Ovary (tissue), 9 donors: Measurements from ENCODE around the gene ZNF606. TPM values are rescaled to one million over a fixed set of nuclear protein-coding genes. Genes with fewer than 3 reads are reported as not detected.

Experiments
- DNase-seq, 5 donors: peaks; one replicate each; pipeline ENCODE4 v3.0.0-alpha.2; 2019 to 2020
- H3K27ac ChIP-seq, 2 donors: fragments of 200-600 bp; one replicate each; pipeline versions ENCODE4 v1.5.1 to v1.8.0; 2019 to 2022
- H3K27me3 ChIP-seq: fragments of 200-600 bp; one replicate; pipeline ENCODE4 v1.8.0; 2022
- H3K36me3 ChIP-seq: fragments of 200-600 bp; sonication (generic); one replicate; pipeline ENCODE4 v1.5.1; 2019
- H3K4me1 ChIP-seq: one replicate; pipeline ENCODE4 v1.8.1; 2013; ENCODE audit warnings: mild to moderate bottlenecking, moderate library complexity; ENCODE audit not compliant: insufficient read depth
- H3K4me3 ChIP-seq: fragments of 200-600 bp; sonication (generic); one replicate; pipeline ENCODE4 v1.5.1; 2017
- H3K9me3 ChIP-seq, 2 donors: fragments of 200-600 bp in 1 of 2; sonication (generic) in 1 of 2; one replicate each; pipeline versions ENCODE4 v1.5.1 to v1.8.1; 2013 to 2019; ENCODE audit warnings: mild to moderate bottlenecking in 1 of 2, moderate library complexity in 1 of 2
- EP300 ChIP-seq: sonication (generic); formaldehyde crosslinking; IDR thresholded peaks from one replicate; pipeline ENCODE4 v1.6.1; 2017; ENCODE audit warnings: antibody characterized with exemption
- POLR2A ChIP-seq: fragments of 450-650 bp; IDR thresholded peaks from one replicate; pipeline ENCODE4 v1.6.1; 2017; ENCODE audit warnings: antibody characterized with exemption, mild to moderate bottlenecking, moderate library complexity
- WGBS, 3 donors: extraction: QIAGEN DNeasy Blood & Tissue Kit in 1 of 3; methylation state at CpG; one replicate each; pipeline versions ENCODE4 v1.1.5 to v1.1.7; 2013 to 2017; 5-methylcytosine and 5-hydroxymethylcytosine counted together
- intact Hi-C, 4 donors: fragments of 100-400 bp; cut with DNase I; formaldehyde crosslinking; loops; one replicate each; pipeline versions ENCODE4 v1.11.0 to v1.15.1; 2022 to 2023
- polyA plus RNA-seq, 2 donors: library from polyadenylated mRNA; stranded (reverse); fragments of 200-250 nt in 1 of 2; fragments of 350-450 nt in 1 of 2; fragmentation: Illumina TruSeq in 1 of 2; extraction: RNeasy Lipid Tissue Mini Kit (QIAGEN cat#74804) in 1 of 2; gene quantifications; one replicate each; pipeline ENCODE4 v1.2.3, GENCODE V29; 2013 to 2014
- total RNA-seq, 7 donors: library from RNA; depleted of rRNA in 2 of 7; stranded (reverse); fragments of >200 nt in 2 of 7; fragmentation: NEBNext Ultra II Directional in 3 of 7; extraction: Animal tissue kit (Norgen Biotek cat#: 25700) in 3 of 7; gene quantifications; one replicate each; pipeline versions ENCODE4 v1.1.0 to v1.2.4, GENCODE V29; 2016 to 2023
- TF ChIP-seq, protein P1 (sequence below), 3 donors: fragments of 450-650 bp in 2 of 3; fragments of 200-600 bp in 1 of 3; IDR thresholded peaks; one replicate each; pipeline versions ENCODE4 v1.5.1 to v1.8.0; 2016 to 2022; ENCODE audit warnings: antibody characterized with exemption in 3 of 3, mild to moderate bottlenecking in 1 of 3
- donor health status: DM: no; HTN: no; CAD: no; lungs with moderate emphysema.
- donor health status: DM: no; HTN: no; CAD: no.
- donor health status: Bipolar disorder and iron deficiency.
- donor health status: DM: yes; HTN: yes; CAD: no.
- donor health status: DM: no; HTN: no; CAD: no.
- donor health status: DM: yes; HTN: yes; CAD: no.

Gene ZNF606
- total and polyA plus RNA-seq, 9 donors = 7.3 to 38.1 (median 22.3) TPM

DNA sequence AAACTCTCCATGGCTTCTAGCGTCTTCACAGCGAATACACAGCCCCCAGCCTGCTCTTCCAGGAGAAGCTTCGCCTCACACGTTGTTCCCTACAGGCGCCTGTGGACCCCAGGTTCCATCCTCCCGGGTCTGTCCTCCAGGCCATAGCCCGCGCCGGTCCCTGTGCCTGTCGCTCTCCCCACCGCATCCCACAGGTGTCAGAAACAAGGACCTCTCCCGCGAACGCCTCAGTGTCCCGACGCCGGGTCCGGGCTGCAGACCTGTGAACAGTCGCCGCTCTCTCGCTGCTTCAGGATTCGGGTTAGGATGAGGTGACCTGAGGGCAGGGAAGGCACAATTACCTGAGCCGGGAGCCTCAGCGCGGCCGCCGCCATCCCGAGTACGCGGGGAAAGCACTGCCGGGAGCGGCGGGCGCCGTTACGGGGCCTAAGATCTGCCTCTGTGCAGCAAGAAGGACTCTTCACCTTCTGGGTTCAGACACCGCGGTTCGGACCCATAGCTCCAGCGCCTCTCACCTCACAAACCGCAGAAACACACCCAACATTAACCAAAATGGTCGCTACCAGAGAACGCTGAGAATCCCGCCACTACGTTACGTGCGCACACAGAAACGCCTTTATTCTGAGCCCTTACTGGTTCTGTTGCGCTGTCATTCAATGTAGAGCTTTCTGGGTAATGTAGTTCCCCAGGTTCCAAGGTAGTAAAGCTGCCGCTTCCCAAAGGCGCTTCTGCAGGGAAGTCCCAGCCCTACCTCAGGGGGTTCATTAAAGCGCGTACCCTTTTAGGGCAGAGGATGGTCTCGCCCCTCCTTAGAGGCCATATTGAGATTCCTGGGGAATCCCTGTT lies 67.6 kb downstream of the ZNF606 start, which contains the start of gene ZNF418:
Gene ZNF418 (minus strand): TSS at position 583 of the 846 bp plus-strand sequence. CDS start 1,580 bp downstream, outside the sequence.
- WGBS, 3 donors = 2 to 4% (median 2%) methylated on average over 36 to 54 of the region's 54 CpGs
- no peak within 1 kb of the TSS for H3K27ac ChIP-seq

DNA sequence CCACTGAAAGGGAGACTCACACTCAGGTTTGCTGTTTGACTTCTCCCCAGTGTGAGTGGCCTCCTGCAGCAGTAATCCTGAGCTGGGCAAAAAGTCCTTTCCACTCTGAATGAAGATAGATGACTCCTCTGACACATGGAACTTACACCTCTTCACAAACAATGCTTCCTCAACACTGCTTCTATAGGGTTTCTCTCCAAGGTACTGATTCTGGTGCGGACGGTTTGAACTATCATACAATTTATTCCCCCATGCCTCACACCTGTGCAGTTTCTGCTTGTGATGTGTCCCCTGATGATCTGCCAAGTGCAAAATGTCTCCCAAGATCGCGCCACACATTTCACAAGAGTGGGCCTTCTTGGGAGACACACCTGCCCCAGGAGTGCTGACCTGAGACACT lies 75.0 kb downstream of the ZNF606 start:
- H3K36me3 ChIP-seq = peaks cover 3% of the 10 kb centered on the region
- no peaks in the 10 kb centered on the region for H3K4me1 ChIP-seq
- 97 to 99% (median 97%) methylated on average over 4 of the region's 4 CpGs for WGBS, 3 donors
- no peaks in the 10 kb centered on the region for H3K27me3 ChIP-seq
- H3K27ac ChIP-seq = no peak overlapping the region
- intact Hi-C loops = no loop called here
- TF ChIP-seq POLR2A (no peak), EP300 (no peak)
- TF ChIP-seq, protein P1, sequence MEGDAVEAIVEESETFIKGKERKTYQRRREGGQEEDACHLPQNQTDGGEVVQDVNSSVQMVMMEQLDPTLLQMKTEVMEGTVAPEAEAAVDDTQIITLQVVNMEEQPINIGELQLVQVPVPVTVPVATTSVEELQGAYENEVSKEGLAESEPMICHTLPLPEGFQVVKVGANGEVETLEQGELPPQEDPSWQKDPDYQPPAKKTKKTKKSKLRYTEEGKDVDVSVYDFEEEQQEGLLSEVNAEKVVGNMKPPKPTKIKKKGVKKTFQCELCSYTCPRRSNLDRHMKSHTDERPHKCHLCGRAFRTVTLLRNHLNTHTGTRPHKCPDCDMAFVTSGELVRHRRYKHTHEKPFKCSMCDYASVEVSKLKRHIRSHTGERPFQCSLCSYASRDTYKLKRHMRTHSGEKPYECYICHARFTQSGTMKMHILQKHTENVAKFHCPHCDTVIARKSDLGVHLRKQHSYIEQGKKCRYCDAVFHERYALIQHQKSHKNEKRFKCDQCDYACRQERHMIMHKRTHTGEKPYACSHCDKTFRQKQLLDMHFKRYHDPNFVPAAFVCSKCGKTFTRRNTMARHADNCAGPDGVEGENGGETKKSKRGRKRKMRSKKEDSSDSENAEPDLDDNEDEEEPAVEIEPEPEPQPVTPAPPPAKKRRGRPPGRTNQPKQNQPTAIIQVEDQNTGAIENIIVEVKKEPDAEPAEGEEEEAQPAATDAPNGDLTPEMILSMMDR (IDR thresholded peaks at IDR 0.05) = no peak
- H3K9me3 ChIP-seq = peaks cover 6 to 55% of the 10 kb centered on the region in 2 donors
- DNase-seq = no peak
- no peak overlapping the region for H3K4me3 ChIP-seq

More for the DNA sequence above, 67.6 kb downstream of the ZNF606 start, which contains the start of gene ZNF418:
- DNase-seq = peak; percentile 54 to 67 (median 57)
- TF ChIP-seq POLR2A (no peak), EP300 (no peak)
- TF ChIP-seq, protein P1 (IDR thresholded peaks at IDR 0.05) = no peak
- H3K27me3 ChIP-seq = no peaks in the 10 kb centered on the region
- H3K9me3 ChIP-seq = peaks cover 11 to 33% of the 10 kb centered on the region in 2 donors
- H3K36me3 ChIP-seq = no peaks in the 10 kb centered on the region
- H3K4me3 ChIP-seq = peak within 1 kb of the TSS; percentile 46
- intact Hi-C loops = no loop called here
- H3K4me1 ChIP-seq = no peaks in the 10 kb centered on the region

Other genes starting within 250 kb of the ZNF606 start
- 10 to 100 TPM; 15.4 to 21.7 (median 17.2) TPM for gene ZNF586, start 233.1 kb downstream of the ZNF606 start, total RNA-seq
- gene ZNF586, start 233.1 kb downstream of the ZNF606 start, polyA plus RNA-seq = 10 to 100 TPM in 1 of 2 donors, 1 to 10 TPM in 1; 7.9 to 11.8 TPM
- 1 to 10 TPM; 5.2 to 9.9 (median 7.2) TPM for gene ZNF552, start 187.9 kb downstream of the ZNF606 start, total RNA-seq
- 1 to 10 TPM; 4.9 to 7.1 TPM for gene ZNF552, start 187.9 kb downstream of the ZNF606 start, polyA plus RNA-seq
- gene ZNF587B, start 172.5 kb downstream of the ZNF606 start, total RNA-seq = 10 to 100 TPM in 5 of 7 donors, 1 to 10 TPM in 2; 7.8 to 19.4 (median 12.5) TPM
- gene ZNF587B, start 172.5 kb downstream of the ZNF606 start, polyA plus RNA-seq = 1 to 10 TPM; 4.0 to 4.6 TPM
- gene ZNF587, start 153.0 kb downstream of the ZNF606 start, total RNA-seq = 10 to 100 TPM; 20.7 to 41.6 (median 39.4) TPM
- 10 to 100 TPM; 12.3 to 27.7 TPM for gene ZNF587, start 153.0 kb downstream of the ZNF606 start, polyA plus RNA-seq
- 10 to 100 TPM; 10.7 to 31.6 (median 15.5) TPM for gene ZNF814, start 113.8 kb downstream of the ZNF606 start, total RNA-seq
- gene ZNF814, start 113.8 kb downstream of the ZNF606 start, polyA plus RNA-seq = 10 to 100 TPM in 1 of 2 donors, 1 to 10 TPM in 1; 4.6 to 10.3 TPM
- 10 to 100 TPM in 6 of 7 donors, 1 to 10 TPM in 1; 9.5 to 22.6 (median 20.4) TPM for gene ZNF417, start 86.2 kb downstream of the ZNF606 start, total RNA-seq
- gene ZNF417, start 86.2 kb downstream of the ZNF606 start, polyA plus RNA-seq = 10 to 100 TPM in 1 of 2 donors, 1 to 10 TPM in 1; 7.6 to 13.8 TPM
- gene ZNF418, start 67.4 kb downstream of the ZNF606 start, total RNA-seq = 10 to 100 TPM in 4 of 7 donors, 1 to 10 TPM in 3; 4.4 to 13.6 (median 10.5) TPM
- 1 to 10 TPM; 3.4 to 4.8 TPM for gene ZNF418, start 67.4 kb downstream of the ZNF606 start, polyA plus RNA-seq
- gene ZNF256, start 55.1 kb downstream of the ZNF606 start, total RNA-seq = 10 to 100 TPM in 4 of 7 donors, 1 to 10 TPM in 3; 2.8 to 13.1 (median 11.6) TPM
- 1 to 10 TPM; 5.9 to 7.7 TPM for gene ZNF256, start 55.1 kb downstream of the ZNF606 start, polyA plus RNA-seq
- gene C19orf18, start 28.3 kb downstream of the ZNF606 start, total RNA-seq = 1 to 10 TPM in 5 of 7 donors, under 1 TPM in 2; 0.36 to 2.4 (median 1.4) TPM
- 1 to 10 TPM in 1 of 2 donors, under 1 TPM in 1; 0.62 to 1.3 TPM for gene C19orf18, start 28.3 kb downstream of the ZNF606 start, polyA plus RNA-seq
- gene ZSCAN1, start 31.2 kb upstream of the ZNF606 start, total RNA-seq = 1 to 10 TPM in 1 of 7 donors, under 1 TPM in 4, not detected in 2; 0.54 to 2.6 (median 0.78) TPM
- under 1 TPM in 1 of 2 donors, not detected in 1; 0.38 TPM for gene ZSCAN1, start 31.2 kb upstream of the ZNF606 start, polyA plus RNA-seq
- gene ZNF135, start 56.5 kb upstream of the ZNF606 start, total RNA-seq = 10 to 100 TPM in 6 of 7 donors, 1 to 10 TPM in 1; 9.0 to 17.5 (median 15.7) TPM
- gene ZNF135, start 56.5 kb upstream of the ZNF606 start, polyA plus RNA-seq = 10 to 100 TPM; 11.4 to 12.0 TPM
- 100 to 1,000 TPM in 5 of 7 donors, 10 to 100 TPM in 2; 95.9 to 144 (median 119) TPM for gene ZSCAN18, start 95.4 kb upstream of the ZNF606 start, total RNA-seq
- 10 to 100 TPM; 32.1 to 93.3 TPM for gene ZSCAN18, start 95.4 kb upstream of the ZNF606 start, polyA plus RNA-seq
- gene ZNF329, start 148.0 kb upstream of the ZNF606 start, total RNA-seq = 10 to 100 TPM in 5 of 7 donors, 1 to 10 TPM in 2; 5.6 to 16.9 (median 13.5) TPM
- 10 to 100 TPM in 1 of 2 donors, 1 to 10 TPM in 1; 7.3 to 14.9 TPM for gene ZNF329, start 148.0 kb upstream of the ZNF606 start, polyA plus RNA-seq
- 10 to 100 TPM; 26.1 to 61.5 (median 45.3) TPM for gene ZNF274, start 180.2 kb upstream of the ZNF606 start, total RNA-seq
- 10 to 100 TPM; 20.4 to 22.4 TPM for gene ZNF274, start 180.2 kb upstream of the ZNF606 start, polyA plus RNA-seq
- gene ZNF544, start 226.1 kb upstream of the ZNF606 start, total RNA-seq = 10 to 100 TPM; 20.8 to 39.8 (median 37.5) TPM
- gene ZNF544, start 226.1 kb upstream of the ZNF606 start, polyA plus RNA-seq = 10 to 100 TPM; 16.8 to 18.3 TPM